Measurements from ENCODE around the gene PNPLA2. TPM values are rescaled to one million over a fixed set of nuclear protein-coding genes. Genes with fewer than 3 reads are reported as not detected.

Gene PNPLA2
- total and polyA plus RNA-seq, 10 of the 15 experiments (the other 5 are each of a cell fraction or from before 2014, with no cell fraction given), result 0.19 to 34.0 (median 8.1) TPM

DNA sequence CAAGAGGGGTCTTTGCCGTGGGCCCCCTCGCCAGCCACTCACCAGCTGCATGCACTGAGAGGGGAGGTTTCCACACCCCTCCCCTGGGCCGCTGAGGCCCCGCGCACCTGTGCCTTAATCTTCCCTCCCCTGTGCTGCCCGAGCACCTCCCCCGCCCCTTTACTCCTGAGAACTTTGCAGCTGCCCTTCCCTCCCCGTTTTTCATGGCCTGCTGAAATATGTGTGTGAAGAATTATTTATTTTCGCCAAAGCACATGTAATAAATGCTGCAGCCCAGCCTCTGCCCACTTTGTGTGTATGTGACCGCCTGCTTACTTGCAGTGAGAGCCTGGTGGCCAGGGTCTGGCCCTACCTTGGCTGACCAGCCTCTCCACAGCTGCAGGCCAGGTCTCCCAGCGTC, 6.2 kb downstream of the PNPLA2 start (continued):
- no peak for TF ChIP-seq ZZZ3 (IDR thresholded peaks at IDR 0.05; ENCODE audit: control insufficient read depth, insufficient read length, low read depth)
- TF ChIP-seq FOXM1 (IDR thresholded peaks at IDR 0.05; ENCODE audit: low read depth, low read length), result no peak
- TF ChIP-seq SRF (IDR thresholded peaks at IDR 0.05; ENCODE audit: low read depth in 2 of 2, low read length in 2 of 2), result no peak
- TF ChIP-seq SP1 (IDR thresholded peaks at IDR 0.05; ENCODE audit: low read depth, low read length), result no peak
- no peak for TF ChIP-seq ZSCAN29 (IDR thresholded peaks at IDR 0.05)
- no peak for TF ChIP-seq POLR2AphosphoS5 (IDR thresholded peaks at IDR 0.05; ENCODE audit: low read length)
- no peak for TF ChIP-seq ASH2L (IDR thresholded peaks at IDR 0.05; ENCODE audit: borderline replicate concordance, low read depth)

DNA sequence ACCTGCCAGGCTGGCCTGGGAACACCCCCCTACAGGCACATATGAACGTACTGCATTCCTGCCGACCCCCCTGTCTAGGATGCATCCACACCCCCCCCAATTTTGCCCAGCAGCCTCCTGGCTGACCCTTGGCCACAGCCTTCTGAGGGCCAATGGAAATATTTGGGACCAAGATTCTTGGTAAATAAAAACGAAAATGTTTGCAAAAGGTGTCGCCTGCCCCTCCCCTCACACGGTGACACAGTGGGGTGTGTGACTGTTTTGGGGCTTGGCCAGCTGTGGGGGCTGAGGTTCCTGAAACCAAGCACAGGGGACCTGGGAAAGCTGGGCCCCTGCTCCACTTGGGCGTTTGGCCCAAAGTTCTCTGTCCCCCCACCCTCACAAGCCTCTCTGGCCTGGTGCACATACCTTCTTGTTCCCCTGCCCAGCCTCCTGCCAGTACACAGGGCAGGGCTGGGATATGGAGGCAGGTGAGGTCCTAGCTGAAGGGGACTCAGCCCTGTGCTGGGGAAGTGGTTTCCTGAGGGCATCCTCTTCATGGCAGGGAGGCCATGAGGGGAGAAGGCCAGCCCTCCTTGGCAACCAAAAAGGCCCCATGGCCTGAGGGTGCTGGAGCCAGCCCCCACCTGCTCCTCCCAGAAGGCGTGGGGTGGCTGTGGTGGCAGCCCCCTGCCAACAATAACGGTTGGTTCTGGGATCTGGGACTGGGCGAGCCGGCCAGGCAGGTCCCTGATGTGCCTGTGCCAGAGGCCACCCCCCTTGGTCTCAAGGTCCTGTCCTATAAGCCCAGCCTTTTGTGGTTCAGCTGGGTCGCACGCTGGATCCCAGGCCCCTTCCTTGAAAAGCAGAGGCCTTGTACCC, 6.9 kb downstream of the PNPLA2 start:
- CTCF ChIA-PET, result no interaction called here
- no peaks in the 10 kb centered on the region; the same call in 1 of the 2 replicates for H4K20me1 ChIP-seq (ENCODE audit: control insufficient read depth, insufficient read depth)
- WGBS (ENCODE audit: insufficient coverage, insufficient replicate concordance, low lambda C conversion rate, missing lambda C conversion rate), result 81% methylated on average over 12 of the region's 12 CpGs
- no peaks in the 10 kb centered on the region for H3K9me3 ChIP-seq (replicated peaks; ENCODE audit: control insufficient read depth, insufficient read depth, low read length)
- no peaks in the 10 kb centered on the region; a peak in 1 of 4 replicates for H3K27me3 ChIP-seq (replicated peaks in 1 of 2; ENCODE audit: control insufficient read depth in 2 of 2, insufficient read depth in 2 of 2, low read length in 1 of 2)
- intact Hi-C loops (cut with micrococcal nuclease; ENCODE audit: unreplicated experiment), result no loop called here
- H3K36me3 ChIP-seq (ENCODE audit: control insufficient read depth in 2 of 2, insufficient read depth in 2 of 2, low read length in 1 of 2), result no peaks in the 10 kb centered on the region; a peak in 2 of 4 replicates
- SMC1A ChIA-PET (ENCODE audit: uncharacterized antibody, unreplicated experiment), result no interaction called here
- DNase-seq (ENCODE audit: low read depth, low spot score), result no peak
- BruUV-seq (replicated peaks), result no TSS peak
- no peak overlapping the region for H3K4me2 ChIP-seq (ENCODE audit: control insufficient read depth, insufficient read depth)
- POLR2A ChIA-PET, result interaction anchor here (0.6 to 1.4 kb wide), 3 partner anchors 9 to 47 kb away, joined by 3 to 4 read pairs (median 3); no protein-coding TSS in a partner anchor
- H3K4me1 ChIP-seq (ENCODE audit: control insufficient read depth, insufficient read depth, low read length), result peaks cover 30% of the 10 kb centered on the region
- no peak overlapping the region for H3K4me3 ChIP-seq
- H3K27ac ChIP-seq (ENCODE audit: control insufficient read depth, insufficient read depth), result no peak overlapping the region
- H3K9ac ChIP-seq (ENCODE audit: control insufficient read depth, insufficient read depth, low read length), result no peak overlapping the region
- no peak for ATAC-seq
- no peak for FAIRE-seq
- TF ChIP-seq POLR2AphosphoS5 (IDR thresholded peaks at IDR 0.05; ENCODE audit: low read length), result peak; percentile 44; the same call in 1 of the 2 replicates
- TF ChIP-seq SREBF1 (IDR thresholded peaks at IDR 0.05; ENCODE audit: low read length), result no peak
- no peak for TF ChIP-seq ASH2L (IDR thresholded peaks at IDR 0.05; ENCODE audit: borderline replicate concordance, low read depth)
- no peak overlapping the region for H2AFZ ChIP-seq (ENCODE audit: control insufficient read depth, low read depth, low read length)
- peaks cover 2% of the 10 kb centered on the region for H3K79me2 ChIP-seq (ENCODE audit: control insufficient read depth, insufficient read depth, low read length)
- in situ Hi-C loops (cut with MboI), result no loop called here
- RAD21 ChIA-PET (ENCODE audit: unreplicated experiment), result interaction anchor here (0.6 kb wide), 1 partner anchor 20 kb away, joined by 3 read pairs; no protein-coding TSS in a partner anchor

Measured in GM12878 (cell line).